Measurements from ENCODE around the gene RAB3GAP2.

GRCh38 chr1:220281159-220281574 is 8.9 kb upstream of the RAB3GAP2 start:
- peak; percentile 67 for TF ChIP-seq CTCF (IDR thresholded peaks at IDR 0.05)
- no peak for TF ChIP-seq ZFX (IDR thresholded peaks at IDR 0.05; ENCODE audit: borderline replicate concordance)

Data from 22Rv1 (cell line).